Measurements from ENCODE around the gene PRKCE.
A peak's percentile ranks its signal among the peaks of the same experiment; 100 is the strongest.

Gene PRKCE

GRCh38 chr2:45646289-45646688, 5.2 kb upstream of the PRKCE start:
- Histone ChIP-seq H3K4me1 (ENCODE audit: insufficient read depth, low read length) (no peaks in the 10 kb centered on the region), H3K36me3 (ENCODE audit: insufficient read depth, low read length) (no peaks in the 10 kb centered on the region), H3K9ac (ENCODE audit: low read depth, low read length) (no peak overlapping the region), H3K9me3 (ENCODE audit: control insufficient read depth, insufficient read depth, low read length) (no peaks in the 10 kb centered on the region)

- Histone ChIP-seq H3K36me3 (ENCODE audit: insufficient read depth, low read length) (no peaks in the 10 kb centered on the region), H3K4me1 (ENCODE audit: insufficient read depth, low read length) (no peaks in the 10 kb centered on the region), H3K9me3 (ENCODE audit: control insufficient read depth, insufficient read depth, low read length) (no peaks in the 10 kb centered on the region), H3K9ac (ENCODE audit: low read depth, low read length) (no peak overlapping the region)
Measured at GRCh38 chr2:45647356-45647755, 4.1 kb upstream of the PRKCE start.

GRCh38 chr2:45647986-45648520, 3.4 kb upstream of the PRKCE start:
- no peak overlapping the region for H3K9ac ChIP-seq (ENCODE audit: low read depth, low read length)
- no peaks in the 10 kb centered on the region for H3K9me3 ChIP-seq (ENCODE audit: control insufficient read depth, insufficient read depth, low read length)
- no peaks in the 10 kb centered on the region for H3K36me3 ChIP-seq (ENCODE audit: insufficient read depth, low read length)
- H3K4me1 ChIP-seq (ENCODE audit: insufficient read depth, low read length), result no peaks in the 10 kb centered on the region

GRCh38 chr2:45648636-45649035, 2.8 kb upstream of the PRKCE start:
- Histone ChIP-seq H3K4me1 (ENCODE audit: insufficient read depth, low read length) (no peaks in the 10 kb centered on the region), H3K9me3 (ENCODE audit: control insufficient read depth, insufficient read depth, low read length) (no peaks in the 10 kb centered on the region), H3K36me3 (ENCODE audit: insufficient read depth, low read length) (no peaks in the 10 kb centered on the region), H3K9ac (ENCODE audit: low read depth, low read length) (no peak overlapping the region)

GRCh38 chr2:45649462-45649857, 2.0 kb upstream of the PRKCE start:
- no peaks in the 10 kb centered on the region for H3K9me3 ChIP-seq (ENCODE audit: control insufficient read depth, insufficient read depth, low read length)
- H3K9ac ChIP-seq (ENCODE audit: low read depth, low read length), result peak overlapping the region; percentile 89
- H3K36me3 ChIP-seq (ENCODE audit: insufficient read depth, low read length), result no peaks in the 10 kb centered on the region
- no peaks in the 10 kb centered on the region for H3K4me1 ChIP-seq (ENCODE audit: insufficient read depth, low read length)

GRCh38 chr2:45649858-45650811, 1.3 kb upstream of the PRKCE start:
- H3K4me1 ChIP-seq (ENCODE audit: insufficient read depth, low read length), result no peaks in the 10 kb centered on the region
- H3K9me3 ChIP-seq (ENCODE audit: control insufficient read depth, insufficient read depth, low read length), result no peaks in the 10 kb centered on the region
- H3K36me3 ChIP-seq (ENCODE audit: insufficient read depth, low read length), result no peaks in the 10 kb centered on the region
- H3K9ac ChIP-seq (ENCODE audit: low read depth, low read length), result peak overlapping the region; percentile 89

GRCh38 chr2:45650851-45651414, 542 bp upstream of the PRKCE start:
- Histone ChIP-seq H3K36me3 (ENCODE audit: insufficient read depth, low read length) (no peaks in the 10 kb centered on the region), H3K4me1 (ENCODE audit: insufficient read depth, low read length) (no peaks in the 10 kb centered on the region), H3K9ac (ENCODE audit: low read depth, low read length) (peak overlapping the region; percentile 89), H3K9me3 (ENCODE audit: control insufficient read depth, insufficient read depth, low read length) (no peaks in the 10 kb centered on the region)

- Histone ChIP-seq H3K4me1 (ENCODE audit: insufficient read depth, low read length) (no peaks in the 10 kb centered on the region), H3K9ac (ENCODE audit: low read depth, low read length) (peak overlapping the region; percentile 89; the same call in 1 of the 2 replicates), H3K9me3 (ENCODE audit: control insufficient read depth, insufficient read depth, low read length) (no peaks in the 10 kb centered on the region), H3K36me3 (ENCODE audit: insufficient read depth, low read length) (no peaks in the 10 kb centered on the region)
Measured at GRCh38 chr2:45652090-45653031, 886 bp downstream of the PRKCE start.

- Histone ChIP-seq H3K4me1 (ENCODE audit: insufficient read depth, low read length) (no peaks in the 10 kb centered on the region), H3K36me3 (ENCODE audit: insufficient read depth, low read length) (no peaks in the 10 kb centered on the region), H3K9ac (ENCODE audit: low read depth, low read length) (no peak overlapping the region), H3K9me3 (ENCODE audit: control insufficient read depth, insufficient read depth, low read length) (no peaks in the 10 kb centered on the region)
Measured at GRCh38 chr2:45653122-45653913, 1.8 kb downstream of the PRKCE start.

GRCh38 chr2:45654250-45654649, 2.8 kb downstream of the PRKCE start:
- H3K9ac ChIP-seq (ENCODE audit: low read depth, low read length), result no peak overlapping the region

GRCh38 chr2:45661828-45662227, 10.4 kb downstream of the PRKCE start:
- H3K36me3 ChIP-seq (ENCODE audit: insufficient read depth, low read length), result no peaks in the 10 kb centered on the region
- no peaks in the 10 kb centered on the region for H3K4me1 ChIP-seq (ENCODE audit: insufficient read depth, low read length)
- H3K9me3 ChIP-seq (ENCODE audit: control insufficient read depth, insufficient read depth, low read length), result no peaks in the 10 kb centered on the region
- no peak overlapping the region for H3K9ac ChIP-seq (ENCODE audit: low read depth, low read length)

More at GRCh38 chr2:45654250-45654649, 2.8 kb downstream of the PRKCE start:
- H3K4me1 ChIP-seq (ENCODE audit: insufficient read depth, low read length), result no peaks in the 10 kb centered on the region
- no peaks in the 10 kb centered on the region for H3K9me3 ChIP-seq (ENCODE audit: control insufficient read depth, insufficient read depth, low read length)
- H3K36me3 ChIP-seq (ENCODE audit: insufficient read depth, low read length), result no peaks in the 10 kb centered on the region

GRCh38 chr2:45664635-45665261, 13.3 kb downstream of the PRKCE start:
- H3K36me3 ChIP-seq (ENCODE audit: insufficient read depth, low read length), result no peaks in the 10 kb centered on the region
- no peaks in the 10 kb centered on the region for H3K9me3 ChIP-seq (ENCODE audit: control insufficient read depth, insufficient read depth, low read length)
- no peaks in the 10 kb centered on the region for H3K4me1 ChIP-seq (ENCODE audit: insufficient read depth, low read length)
- no peak overlapping the region for H3K9ac ChIP-seq (ENCODE audit: low read depth, low read length)

- H3K9me3 ChIP-seq (ENCODE audit: control insufficient read depth, insufficient read depth, low read length), result no peaks in the 10 kb centered on the region
- no peaks in the 10 kb centered on the region for H3K36me3 ChIP-seq (ENCODE audit: insufficient read depth, low read length)
- H3K9ac ChIP-seq (ENCODE audit: low read depth, low read length), result no peak overlapping the region
- no peaks in the 10 kb centered on the region for H3K4me1 ChIP-seq (ENCODE audit: insufficient read depth, low read length)
Measured at GRCh38 chr2:45668509-45668908, 17.0 kb downstream of the PRKCE start.

All from ES-I3 (cell line).